ENCODE results near the gene JUNB. TPM values are rescaled to one million over a fixed set of nuclear protein-coding genes. Genes with fewer than 3 reads are reported as not detected.
A peak's percentile ranks its signal among the peaks of the same experiment; 100 is the strongest.

Gene JUNB
- total and polyA plus RNA-seq, 2 of the 13 experiments (the other 11 are each of a cell fraction or from before 2014, with no cell fraction given) = 7.7 to 8.2 TPM

DNA sequence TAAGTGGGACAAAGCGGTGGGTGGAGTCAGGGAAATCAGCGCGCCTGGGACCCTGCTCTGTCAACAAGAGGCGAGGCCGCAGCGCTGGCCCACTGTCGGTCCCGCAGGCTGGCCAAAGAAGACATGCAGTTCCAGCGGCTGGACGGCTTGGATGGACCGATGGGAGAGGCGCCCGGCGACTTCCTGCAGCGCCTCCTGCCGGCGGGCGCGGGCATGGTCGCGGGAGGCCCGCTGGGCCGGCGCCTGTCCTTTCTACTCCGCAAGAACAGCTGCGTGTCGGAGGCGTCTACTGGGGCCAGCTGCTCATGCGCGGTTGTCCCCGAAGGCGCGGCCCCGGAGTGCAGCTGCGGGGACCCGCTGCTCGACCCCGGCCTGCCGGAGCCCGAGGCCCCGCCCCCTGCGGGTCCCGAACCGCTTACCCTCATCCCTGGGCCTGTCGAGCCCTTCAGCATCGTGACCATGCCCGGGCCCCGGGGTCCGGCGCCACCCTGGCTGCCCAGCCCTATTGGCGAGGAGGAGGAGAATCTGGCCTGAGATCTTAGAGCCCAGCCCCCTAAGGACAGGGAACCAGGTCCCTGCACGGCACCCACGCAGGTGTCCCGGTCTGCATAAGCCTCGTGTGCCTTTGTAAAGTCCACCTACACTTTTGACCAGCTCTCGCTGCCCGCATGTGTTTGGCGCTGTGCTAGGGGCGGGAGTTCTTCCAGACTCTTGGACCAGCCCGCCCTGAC is 33.6 kb upstream of the JUNB start (continued):
- TF ChIP-seq, protein P1, sequence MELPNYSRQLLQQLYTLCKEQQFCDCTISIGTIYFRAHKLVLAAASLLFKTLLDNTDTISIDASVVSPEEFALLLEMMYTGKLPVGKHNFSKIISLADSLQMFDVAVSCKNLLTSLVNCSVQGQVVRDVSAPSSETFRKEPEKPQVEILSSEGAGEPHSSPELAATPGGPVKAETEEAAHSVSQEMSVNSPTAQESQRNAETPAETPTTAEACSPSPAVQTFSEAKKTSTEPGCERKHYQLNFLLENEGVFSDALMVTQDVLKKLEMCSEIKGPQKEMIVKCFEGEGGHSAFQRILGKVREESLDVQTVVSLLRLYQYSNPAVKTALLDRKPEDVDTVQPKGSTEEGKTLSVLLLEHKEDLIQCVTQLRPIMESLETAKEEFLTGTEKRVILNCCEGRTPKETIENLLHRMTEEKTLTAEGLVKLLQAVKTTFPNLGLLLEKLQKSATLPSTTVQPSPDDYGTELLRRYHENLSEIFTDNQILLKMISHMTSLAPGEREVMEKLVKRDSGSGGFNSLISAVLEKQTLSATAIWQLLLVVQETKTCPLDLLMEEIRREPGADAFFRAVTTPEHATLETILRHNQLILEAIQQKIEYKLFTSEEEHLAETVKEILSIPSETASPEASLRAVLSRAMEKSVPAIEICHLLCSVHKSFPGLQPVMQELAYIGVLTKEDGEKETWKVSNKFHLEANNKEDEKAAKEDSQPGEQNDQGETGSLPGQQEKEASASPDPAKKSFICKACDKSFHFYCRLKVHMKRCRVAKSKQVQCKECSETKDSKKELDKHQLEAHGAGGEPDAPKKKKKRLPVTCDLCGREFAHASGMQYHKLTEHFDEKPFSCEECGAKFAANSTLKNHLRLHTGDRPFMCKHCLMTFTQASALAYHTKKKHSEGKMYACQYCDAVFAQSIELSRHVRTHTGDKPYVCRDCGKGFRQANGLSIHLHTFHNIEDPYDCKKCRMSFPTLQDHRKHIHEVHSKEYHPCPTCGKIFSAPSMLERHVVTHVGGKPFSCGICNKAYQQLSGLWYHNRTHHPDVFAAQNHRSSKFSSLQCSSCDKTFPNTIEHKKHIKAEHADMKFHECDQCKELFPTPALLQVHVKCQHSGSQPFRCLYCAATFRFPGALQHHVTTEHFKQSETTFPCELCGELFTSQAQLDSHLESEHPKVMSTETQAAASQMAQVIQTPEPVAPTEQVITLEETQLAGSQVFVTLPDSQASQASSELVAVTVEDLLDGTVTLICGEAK (IDR thresholded peaks at IDR 0.05) = no peak
- TF ChIP-seq, protein P1 (CRISPR knock-in tag; IDR thresholded peaks at IDR 0.05) = no peak
- TF ChIP-seq ZNF17 (CRISPR knock-in tag; IDR thresholded peaks at IDR 0.05) (no peak), PHF8 (CRISPR knock-in tag; IDR thresholded peaks at IDR 0.05) (0 out of 2 replicates have a peak, but pooled peaks have one; percentile 30), KLF9 (CRISPR knock-in tag; IDR thresholded peaks at IDR 0.05; ENCODE audit: low read depth) (no peak), GATAD2A (CRISPR knock-in tag; IDR thresholded peaks at IDR 0.05) (0 out of 2 replicates have a peak, but pooled peaks have one; percentile 12), CEBPG (CRISPR knock-in tag; IDR thresholded peaks at IDR 0.05) (no peak), ZNF337 (CRISPR knock-in tag; IDR thresholded peaks at IDR 0.05; ENCODE audit: borderline replicate concordance, low read depth) (no peak), ZNF678 (CRISPR knock-in tag; IDR thresholded peaks at IDR 0.05) (no peak), MIER2 (CRISPR knock-in tag; IDR thresholded peaks at IDR 0.05) (no peak), RFXANK (CRISPR knock-in tag; IDR thresholded peaks at IDR 0.05) (no peak), ATF7 (IDR thresholded peaks at IDR 0.05) (no peak), ATF7 (CRISPR knock-in tag; IDR thresholded peaks at IDR 0.05) (no peak), ZFYVE20 (CRISPR knock-in tag; IDR thresholded peaks at IDR 0.05; ENCODE audit: borderline replicate concordance, low read depth) (no peak)
- TF ChIP-seq, protein P2, sequence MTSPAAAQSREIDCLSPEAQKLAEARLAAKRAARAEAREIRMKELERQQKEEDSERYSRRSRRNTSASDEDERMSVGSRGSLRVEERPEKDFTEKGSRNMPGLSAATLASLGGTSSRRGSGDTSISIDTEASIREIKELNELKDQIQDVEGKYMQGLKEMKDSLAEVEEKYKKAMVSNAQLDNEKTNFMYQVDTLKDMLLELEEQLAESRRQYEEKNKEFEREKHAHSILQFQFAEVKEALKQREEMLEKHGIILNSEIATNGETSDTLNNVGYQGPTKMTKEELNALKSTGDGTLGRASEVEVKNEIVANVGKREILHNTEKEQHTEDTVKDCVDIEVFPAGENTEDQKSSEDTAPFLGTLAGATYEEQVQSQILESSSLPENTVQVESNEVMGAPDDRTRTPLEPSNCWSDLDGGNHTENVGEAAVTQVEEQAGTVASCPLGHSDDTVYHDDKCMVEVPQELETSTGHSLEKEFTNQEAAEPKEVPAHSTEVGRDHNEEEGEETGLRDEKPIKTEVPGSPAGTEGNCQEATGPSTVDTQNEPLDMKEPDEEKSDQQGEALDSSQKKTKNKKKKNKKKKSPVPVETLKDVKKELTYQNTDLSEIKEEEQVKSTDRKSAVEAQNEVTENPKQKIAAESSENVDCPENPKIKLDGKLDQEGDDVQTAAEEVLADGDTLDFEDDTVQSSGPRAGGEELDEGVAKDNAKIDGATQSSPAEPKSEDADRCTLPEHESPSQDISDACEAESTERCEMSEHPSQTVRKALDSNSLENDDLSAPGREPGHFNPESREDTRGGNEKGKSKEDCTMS (CRISPR knock-in tag; conservative IDR thresholded peaks at IDR 0.05) = no peak
- TF ChIP-seq, protein P3, sequence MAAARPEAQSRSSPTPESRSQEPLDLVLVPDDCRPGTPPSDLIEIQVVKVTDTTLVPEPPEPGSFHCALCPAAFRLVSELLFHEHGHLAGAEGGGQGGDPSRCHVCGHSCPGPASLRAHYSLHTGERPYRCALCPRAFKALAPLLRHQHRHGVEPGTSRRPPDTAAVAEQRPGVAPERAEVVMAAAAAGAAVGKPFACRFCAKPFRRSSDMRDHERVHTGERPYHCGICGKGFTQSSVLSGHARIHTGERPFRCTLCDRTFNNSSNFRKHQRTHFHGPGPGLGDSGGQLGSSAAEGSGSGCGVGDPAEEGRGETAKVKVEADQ (CRISPR knock-in tag; IDR thresholded peaks at IDR 0.05; ENCODE audit: borderline replicate concordance) = no peak

All from HepG2 (cell line).